SK-N-SH treated with all-trans-retinoic acid at 6 μM for 48 hours (cell line): ENCODE results near the gene DYNC2H1.

Experiments
- ATAC-seq: fragments of 200-7000 bp; cut with Tn5 transposase; 3 replicates; pipeline ENCODE4 v1.9.1; 2020; ENCODE audit warnings: mild to moderate bottlenecking, moderate library complexity
- ARNTL ChIP-seq: fragments of 450-650 bp; formaldehyde crosslinking; IDR thresholded peaks from 2 replicates; pipeline ENCODE4 v1.5.0; 2020; ENCODE audit warnings: low read depth, mild to moderate bottlenecking, moderate library complexity, borderline replicate concordance
- BACH2 ChIP-seq: fragments of 250-450 bp; sonication (Bioruptor Pico); IDR thresholded peaks from 2 replicates; pipeline ENCODE4 v1.9.0; 2021; ENCODE audit warnings: mild to moderate bottlenecking, borderline replicate concordance
- CSDC2 ChIP-seq: fragments of 250-450 bp; sonication (Bioruptor Pico); IDR thresholded peaks from 2 replicates; pipeline ENCODE4 v1.5.0; 2020; ENCODE audit warnings: mild to moderate bottlenecking, moderate library complexity
- ESRRG ChIP-seq: fragments of 250-450 bp; sonication (Bioruptor Pico); IDR thresholded peaks from 2 replicates; pipeline ENCODE4 v1.6.1; 2021; ENCODE audit warnings: mild to moderate bottlenecking
- GLIS3 ChIP-seq: fragments of 250-450 bp; sonication (Bioruptor Pico); IDR thresholded peaks from 2 replicates; pipeline ENCODE4 v1.5.0; 2020; ENCODE audit warnings: mild to moderate bottlenecking, moderate library complexity
- ISL1 ChIP-seq: fragments of 250-450 bp; sonication (Bioruptor Pico); IDR thresholded peaks from 2 replicates; pipeline ENCODE4 v2.1.2; 2022; ENCODE audit warnings: mild to moderate bottlenecking, moderate library complexity
- OSR1 ChIP-seq: fragments of 250-450 bp; sonication (Bioruptor Pico); IDR thresholded peaks from 2 replicates; pipeline ENCODE4 v1.8.0; 2022; ENCODE audit warnings: moderate library complexity, mild to moderate bottlenecking, inconsistent platforms
- PPARA ChIP-seq: fragments of 250-450 bp; sonication (Bioruptor Pico); IDR thresholded peaks from 2 replicates; pipeline ENCODE4 v1.5.0; 2020; ENCODE audit warnings: mild to moderate bottlenecking, borderline replicate concordance
- RARB ChIP-seq: fragments of 250-450 bp; sonication (Bioruptor Pico); IDR thresholded peaks from 2 replicates; pipeline ENCODE4 v1.8.0; 2021; ENCODE audit warnings: mild to moderate bottlenecking, moderate library complexity
- TOX ChIP-seq: fragments of 250-450 bp; sonication (Bioruptor Pico); IDR thresholded peaks from 2 replicates; pipeline ENCODE4 v1.8.0; 2021; ENCODE audit warnings: mild to moderate bottlenecking, moderate library complexity, borderline replicate concordance
- ZFP3 ChIP-seq: fragments of 250-450 bp; sonication (Bioruptor Pico); IDR thresholded peaks from 2 replicates; pipeline ENCODE4 v1.5.0; 2020; ENCODE audit warnings: mild to moderate bottlenecking, moderate library complexity
- ZNF565 ChIP-seq: fragments of 450-650 bp; formaldehyde crosslinking; conservative IDR thresholded peaks from 2 replicates; pipeline ENCODE4 v1.5.0; 2020; ENCODE audit warnings: low read depth, mild to moderate bottlenecking, moderate library complexity
- ZNF70 ChIP-seq: fragments of 450-650 bp; formaldehyde crosslinking; IDR thresholded peaks from 2 replicates; pipeline ENCODE4 v1.5.0; 2020; ENCODE audit warnings: mild to moderate bottlenecking, moderate library complexity
- TF ChIP-seq, protein P1 (sequence below): fragments of 250-450 bp; sonication (Bioruptor Pico); IDR thresholded peaks from 2 replicates; pipeline ENCODE4 v1.5.1; 2021; ENCODE audit warnings: mild to moderate bottlenecking, moderate library complexity
- TF ChIP-seq, protein P2 (sequence below): fragments of 250-450 bp; sonication (Bioruptor Pico); IDR thresholded peaks from 2 replicates; pipeline ENCODE4 v1.5.1; 2020; ENCODE audit warnings: low read depth, mild to moderate bottlenecking, moderate library complexity
- TF ChIP-seq, protein P3 (sequence below): fragments of 250-450 bp; sonication (Bioruptor Pico); IDR thresholded peaks from 2 replicates; pipeline ENCODE4 v1.8.0; 2020; ENCODE audit warnings: mild to moderate bottlenecking, moderate library complexity, borderline replicate concordance
- TF ChIP-seq, protein P4 (sequence below): fragments of 250-450 bp; sonication (Bioruptor Pico); IDR thresholded peaks from 2 replicates; pipeline ENCODE4 v1.5.0; 2020; ENCODE audit warnings: mild to moderate bottlenecking, moderate library complexity
- TF ChIP-seq, protein P5 (sequence below): fragments of 250-450 bp; sonication (Bioruptor Pico); IDR thresholded peaks from 2 replicates; pipeline ENCODE4 v1.8.0; 2021; ENCODE audit warnings: low read depth, mild to moderate bottlenecking, moderate library complexity, borderline replicate concordance

The DYNC2H1 gene

DNA sequence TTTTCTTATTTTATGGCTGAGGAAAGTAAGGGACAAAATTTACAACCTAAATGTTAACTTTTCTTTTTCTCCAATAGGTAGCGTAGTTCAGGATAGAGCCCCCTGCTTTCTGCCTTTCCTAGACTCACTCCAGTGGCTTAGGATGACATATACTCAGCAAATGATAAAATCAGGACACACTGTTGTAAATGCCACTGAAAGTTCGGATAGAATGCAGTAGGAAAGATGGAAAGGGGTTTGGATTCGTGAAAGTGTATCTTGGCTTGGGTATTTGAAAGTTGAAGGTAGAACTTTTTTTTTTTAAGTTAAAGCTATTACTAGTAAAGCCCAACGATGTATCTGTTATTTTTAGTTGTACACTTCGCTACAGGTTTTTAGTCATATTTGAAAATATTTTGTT, 2.2 kb downstream of the DYNC2H1 start:
- TF ChIP-seq, protein P1, sequence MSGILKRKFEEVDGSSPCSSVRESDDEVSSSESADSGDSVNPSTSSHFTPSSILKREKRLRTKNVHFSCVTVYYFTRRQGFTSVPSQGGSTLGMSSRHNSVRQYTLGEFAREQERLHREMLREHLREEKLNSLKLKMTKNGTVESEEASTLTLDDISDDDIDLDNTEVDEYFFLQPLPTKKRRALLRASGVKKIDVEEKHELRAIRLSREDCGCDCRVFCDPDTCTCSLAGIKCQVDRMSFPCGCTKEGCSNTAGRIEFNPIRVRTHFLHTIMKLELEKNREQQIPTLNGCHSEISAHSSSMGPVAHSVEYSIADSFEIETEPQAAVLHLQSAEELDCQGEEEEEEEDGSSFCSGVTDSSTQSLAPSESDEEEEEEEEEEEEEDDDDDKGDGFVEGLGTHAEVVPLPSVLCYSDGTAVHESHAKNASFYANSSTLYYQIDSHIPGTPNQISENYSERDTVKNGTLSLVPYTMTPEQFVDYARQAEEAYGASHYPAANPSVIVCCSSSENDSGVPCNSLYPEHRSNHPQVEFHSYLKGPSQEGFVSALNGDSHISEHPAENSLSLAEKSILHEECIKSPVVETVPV (CRISPR knock-in tag) = no peak
- TF ChIP-seq, protein P2, sequence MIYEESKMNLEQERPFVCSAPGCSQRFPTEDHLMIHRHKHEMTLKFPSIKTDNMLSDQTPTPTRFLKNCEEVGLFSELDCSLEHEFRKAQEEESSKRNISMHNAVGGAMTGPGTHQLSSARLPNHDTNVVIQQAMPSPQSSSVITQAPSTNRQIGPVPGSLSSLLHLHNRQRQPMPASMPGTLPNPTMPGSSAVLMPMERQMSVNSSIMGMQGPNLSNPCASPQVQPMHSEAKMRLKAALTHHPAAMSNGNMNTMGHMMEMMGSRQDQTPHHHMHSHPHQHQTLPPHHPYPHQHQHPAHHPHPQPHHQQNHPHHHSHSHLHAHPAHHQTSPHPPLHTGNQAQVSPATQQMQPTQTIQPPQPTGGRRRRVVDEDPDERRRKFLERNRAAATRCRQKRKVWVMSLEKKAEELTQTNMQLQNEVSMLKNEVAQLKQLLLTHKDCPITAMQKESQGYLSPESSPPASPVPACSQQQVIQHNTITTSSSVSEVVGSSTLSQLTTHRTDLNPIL (CRISPR knock-in tag) = no peak
- TF ChIP-seq GLIS3 (CRISPR knock-in tag) (no peak), OSR1 (no peak), RARB (CRISPR knock-in tag) (no peak)
- TF ChIP-seq, protein P3, sequence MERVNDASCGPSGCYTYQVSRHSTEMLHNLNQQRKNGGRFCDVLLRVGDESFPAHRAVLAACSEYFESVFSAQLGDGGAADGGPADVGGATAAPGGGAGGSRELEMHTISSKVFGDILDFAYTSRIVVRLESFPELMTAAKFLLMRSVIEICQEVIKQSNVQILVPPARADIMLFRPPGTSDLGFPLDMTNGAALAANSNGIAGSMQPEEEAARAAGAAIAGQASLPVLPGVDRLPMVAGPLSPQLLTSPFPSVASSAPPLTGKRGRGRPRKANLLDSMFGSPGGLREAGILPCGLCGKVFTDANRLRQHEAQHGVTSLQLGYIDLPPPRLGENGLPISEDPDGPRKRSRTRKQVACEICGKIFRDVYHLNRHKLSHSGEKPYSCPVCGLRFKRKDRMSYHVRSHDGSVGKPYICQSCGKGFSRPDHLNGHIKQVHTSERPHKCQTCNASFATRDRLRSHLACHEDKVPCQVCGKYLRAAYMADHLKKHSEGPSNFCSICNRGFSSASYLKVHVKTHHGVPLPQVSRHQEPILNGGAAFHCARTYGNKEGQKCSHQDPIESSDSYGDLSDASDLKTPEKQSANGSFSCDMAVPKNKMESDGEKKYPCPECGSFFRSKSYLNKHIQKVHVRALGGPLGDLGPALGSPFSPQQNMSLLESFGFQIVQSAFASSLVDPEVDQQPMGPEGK (CRISPR knock-in tag) = no peak
- no peak for ATAC-seq

DNA sequence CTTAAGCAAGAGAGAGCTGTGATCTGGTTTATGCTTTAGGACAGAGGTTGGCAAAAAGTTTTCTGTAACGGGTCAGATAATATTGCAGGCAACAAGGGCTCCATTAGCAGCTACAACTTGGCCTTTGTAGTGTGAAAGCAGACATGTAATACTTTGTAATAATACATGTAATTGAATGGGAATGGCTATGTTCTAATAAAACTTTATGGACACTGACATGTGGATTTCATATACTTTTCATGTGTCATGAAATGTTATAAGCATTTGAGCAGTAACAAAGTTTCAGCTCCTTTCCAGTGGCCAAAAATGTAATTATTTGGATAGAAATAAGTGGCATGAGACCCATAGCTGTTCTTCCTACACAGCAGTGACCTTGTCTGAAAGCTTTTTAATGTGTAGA, 3.1 kb downstream of the DYNC2H1 start:
- TF ChIP-seq ZNF565 (CRISPR knock-in tag) = no peak
- TF ChIP-seq, protein P2 (CRISPR knock-in tag) = no peak
- TF ChIP-seq TOX (CRISPR knock-in tag) = no peak
- no peak for TF ChIP-seq ZFP3
- TF ChIP-seq ISL1 (CRISPR knock-in tag) = no peak
- TF ChIP-seq CSDC2 (CRISPR knock-in tag) = no peak
- TF ChIP-seq GLIS3 (CRISPR knock-in tag) = no peak
- TF ChIP-seq, protein P4, sequence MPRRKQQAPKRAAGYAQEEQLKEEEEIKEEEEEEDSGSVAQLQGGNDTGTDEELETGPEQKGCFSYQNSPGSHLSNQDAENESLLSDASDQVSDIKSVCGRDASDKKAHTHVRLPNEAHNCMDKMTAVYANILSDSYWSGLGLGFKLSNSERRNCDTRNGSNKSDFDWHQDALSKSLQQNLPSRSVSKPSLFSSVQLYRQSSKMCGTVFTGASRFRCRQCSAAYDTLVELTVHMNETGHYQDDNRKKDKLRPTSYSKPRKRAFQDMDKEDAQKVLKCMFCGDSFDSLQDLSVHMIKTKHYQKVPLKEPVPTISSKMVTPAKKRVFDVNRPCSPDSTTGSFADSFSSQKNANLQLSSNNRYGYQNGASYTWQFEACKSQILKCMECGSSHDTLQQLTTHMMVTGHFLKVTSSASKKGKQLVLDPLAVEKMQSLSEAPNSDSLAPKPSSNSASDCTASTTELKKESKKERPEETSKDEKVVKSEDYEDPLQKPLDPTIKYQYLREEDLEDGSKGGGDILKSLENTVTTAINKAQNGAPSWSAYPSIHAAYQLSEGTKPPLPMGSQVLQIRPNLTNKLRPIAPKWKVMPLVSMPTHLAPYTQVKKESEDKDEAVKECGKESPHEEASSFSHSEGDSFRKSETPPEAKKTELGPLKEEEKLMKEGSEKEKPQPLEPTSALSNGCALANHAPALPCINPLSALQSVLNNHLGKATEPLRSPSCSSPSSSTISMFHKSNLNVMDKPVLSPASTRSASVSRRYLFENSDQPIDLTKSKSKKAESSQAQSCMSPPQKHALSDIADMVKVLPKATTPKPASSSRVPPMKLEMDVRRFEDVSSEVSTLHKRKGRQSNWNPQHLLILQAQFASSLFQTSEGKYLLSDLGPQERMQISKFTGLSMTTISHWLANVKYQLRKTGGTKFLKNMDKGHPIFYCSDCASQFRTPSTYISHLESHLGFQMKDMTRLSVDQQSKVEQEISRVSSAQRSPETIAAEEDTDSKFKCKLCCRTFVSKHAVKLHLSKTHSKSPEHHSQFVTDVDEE = no peak
- TF ChIP-seq, protein P3 (CRISPR knock-in tag) = no peak
- no peak for TF ChIP-seq BACH2
- no peak for TF ChIP-seq ESRRG (CRISPR knock-in tag)
- TF ChIP-seq PPARA (CRISPR knock-in tag) = no peak
- no peak for TF ChIP-seq OSR1
- TF ChIP-seq, protein P1 (CRISPR knock-in tag) = no peak
- TF ChIP-seq ZNF70 = no peak
- no peak for TF ChIP-seq RARB (CRISPR knock-in tag)
- ATAC-seq = no peak

DNA sequence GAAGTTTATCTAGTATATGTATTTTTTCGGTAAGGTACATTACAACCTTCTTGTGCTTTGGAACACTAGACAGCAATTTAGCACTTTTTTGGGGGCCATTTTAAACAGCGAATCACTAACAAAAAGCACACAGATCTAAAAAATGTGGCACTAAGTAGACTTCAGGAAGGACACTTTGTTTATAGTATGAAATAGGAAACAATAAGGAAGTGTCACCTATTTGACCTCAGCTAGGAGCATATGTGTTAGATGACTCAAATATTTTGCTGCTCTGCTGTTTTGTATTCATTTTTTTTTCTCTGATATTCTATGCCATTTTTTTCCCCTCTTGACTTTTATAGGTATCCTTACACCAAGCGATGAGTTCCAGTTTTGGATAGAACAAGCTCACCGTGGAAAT, 5.6 kb downstream of the DYNC2H1 start:
- TF ChIP-seq RARB (CRISPR knock-in tag) (no peak), GLIS3 (CRISPR knock-in tag) (no peak), PPARA (CRISPR knock-in tag) (no peak), ZNF565 (CRISPR knock-in tag) (no peak), ARNTL (CRISPR knock-in tag) (no peak)
- TF ChIP-seq, protein P4 = no peak
- TF ChIP-seq, protein P5, sequence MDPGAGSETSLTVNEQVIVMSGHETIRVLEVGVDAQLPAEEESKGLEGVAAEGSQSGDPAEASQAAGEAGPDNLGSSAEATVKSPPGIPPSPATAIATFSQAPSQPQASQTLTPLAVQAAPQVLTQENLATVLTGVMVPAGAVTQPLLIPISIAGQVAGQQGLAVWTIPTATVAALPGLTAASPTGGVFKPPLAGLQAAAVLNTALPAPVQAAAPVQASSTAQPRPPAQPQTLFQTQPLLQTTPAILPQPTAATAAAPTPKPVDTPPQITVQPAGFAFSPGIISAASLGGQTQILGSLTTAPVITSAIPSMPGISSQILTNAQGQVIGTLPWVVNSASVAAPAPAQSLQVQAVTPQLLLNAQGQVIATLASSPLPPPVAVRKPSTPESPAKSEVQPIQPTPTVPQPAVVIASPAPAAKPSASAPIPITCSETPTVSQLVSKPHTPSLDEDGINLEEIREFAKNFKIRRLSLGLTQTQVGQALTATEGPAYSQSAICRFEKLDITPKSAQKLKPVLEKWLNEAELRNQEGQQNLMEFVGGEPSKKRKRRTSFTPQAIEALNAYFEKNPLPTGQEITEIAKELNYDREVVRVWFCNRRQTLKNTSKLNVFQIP = no peak
- ATAC-seq = no peak
